Osteoblast (primary cell): ENCODE measurements around the gene CEP112. TPM values are rescaled to one million over a fixed set of nuclear protein-coding genes. Genes with fewer than 3 reads are reported as not detected.

Experiments used
- DNase-seq: peaks from one replicate; pipeline ENCODE4 v3.0.0; 2011; ENCODE audit warnings: low spot score, mixed read lengths; ENCODE audit not compliant: insufficient read length; ENCODE audit errors: missing footprints
- H2AFZ ChIP-seq: 2 replicates; pipeline ENCODE4 v1.6.0; 2011; ENCODE audit warnings: mild to moderate bottlenecking, low read length
- H3K27ac ChIP-seq: 2 replicates; pipeline ENCODE4 v1.5.1; 2011; ENCODE audit warnings: mild to moderate bottlenecking, low read depth, low read length, moderate library complexity
- H3K27me3 ChIP-seq: 2 replicates; pipeline ENCODE4 v1.6.0; 2012; ENCODE audit warnings: mild to moderate bottlenecking, control low read depth, inconsistent platforms, low read length, moderate library complexity; ENCODE audit not compliant: insufficient read depth
- H3K36me3 ChIP-seq: 2 replicates; pipeline ENCODE4 v1.5.1; 2011; ENCODE audit warnings: mild to moderate bottlenecking, low read length, control low read depth, moderate library complexity; ENCODE audit not compliant: insufficient read depth
- H3K4me1 ChIP-seq: 2 replicates; pipeline ENCODE4 v1.5.1; 2011; ENCODE audit warnings: mild to moderate bottlenecking, low read length, control low read depth, moderate library complexity; ENCODE audit not compliant: insufficient read depth
- H3K4me2 ChIP-seq: 2 replicates; pipeline ENCODE4 v1.6.0; 2011; ENCODE audit warnings: mild to moderate bottlenecking, low read length; ENCODE audit not compliant: insufficient read depth
- H3K4me3 ChIP-seq: fragments of 200-600 bp; sonication (generic); 3 replicates; pipeline ENCODE4 v1.5.1; 2012; ENCODE audit warnings: mild to moderate bottlenecking, low read length, inconsistent platforms; ENCODE audit not compliant: insufficient read depth
- H3K79me2 ChIP-seq: 2 replicates; pipeline ENCODE4 v1.6.0; 2012; ENCODE audit warnings: mild to moderate bottlenecking, low read length, control low read depth, inconsistent platforms; ENCODE audit not compliant: insufficient read depth
- H3K9me3 ChIP-seq: 2 replicates; pipeline ENCODE4 v1.5.1; 2011; ENCODE audit warnings: low read depth, low read length, control low read depth
- H4K20me1 ChIP-seq: 2 replicates; pipeline ENCODE4 v1.6.0; 2012; ENCODE audit warnings: mild to moderate bottlenecking, low read length, control low read depth; ENCODE audit not compliant: insufficient read depth
- total RNA-seq: library from RNA; depleted of rRNA; stranded (reverse); fragments of >200 nt; gene quantifications from 2 replicates; pipeline ENCODE4 v1.2.3, GENCODE V29; 2012
- TF ChIP-seq, protein P1 (sequence below): IDR thresholded peaks from 2 replicates; pipeline ENCODE4 v1.5.1; 2011; ENCODE audit warnings: mild to moderate bottlenecking, low read depth, low read length, moderate library complexity; ENCODE audit errors: extremely low read depth

Gene CEP112
- total RNA-seq, 1 donor = 8.3 TPM

GRCh38 chr17:66143657-66144282, 48.2 kb downstream of the CEP112 start:
- H2AFZ ChIP-seq = no peak overlapping the region
- no peak overlapping the region for H3K4me2 ChIP-seq

GRCh38 chr17:66142428-66142827, 49.5 kb downstream of the CEP112 start:
- H3K4me1 ChIP-seq = no peaks in the 10 kb centered on the region
- H3K4me2 ChIP-seq = no peak overlapping the region
- no peaks in the 10 kb centered on the region for H4K20me1 ChIP-seq
- TF ChIP-seq, protein P1, sequence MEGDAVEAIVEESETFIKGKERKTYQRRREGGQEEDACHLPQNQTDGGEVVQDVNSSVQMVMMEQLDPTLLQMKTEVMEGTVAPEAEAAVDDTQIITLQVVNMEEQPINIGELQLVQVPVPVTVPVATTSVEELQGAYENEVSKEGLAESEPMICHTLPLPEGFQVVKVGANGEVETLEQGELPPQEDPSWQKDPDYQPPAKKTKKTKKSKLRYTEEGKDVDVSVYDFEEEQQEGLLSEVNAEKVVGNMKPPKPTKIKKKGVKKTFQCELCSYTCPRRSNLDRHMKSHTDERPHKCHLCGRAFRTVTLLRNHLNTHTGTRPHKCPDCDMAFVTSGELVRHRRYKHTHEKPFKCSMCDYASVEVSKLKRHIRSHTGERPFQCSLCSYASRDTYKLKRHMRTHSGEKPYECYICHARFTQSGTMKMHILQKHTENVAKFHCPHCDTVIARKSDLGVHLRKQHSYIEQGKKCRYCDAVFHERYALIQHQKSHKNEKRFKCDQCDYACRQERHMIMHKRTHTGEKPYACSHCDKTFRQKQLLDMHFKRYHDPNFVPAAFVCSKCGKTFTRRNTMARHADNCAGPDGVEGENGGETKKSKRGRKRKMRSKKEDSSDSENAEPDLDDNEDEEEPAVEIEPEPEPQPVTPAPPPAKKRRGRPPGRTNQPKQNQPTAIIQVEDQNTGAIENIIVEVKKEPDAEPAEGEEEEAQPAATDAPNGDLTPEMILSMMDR = no peak
- no peaks in the 10 kb centered on the region for H3K36me3 ChIP-seq
- no peaks in the 10 kb centered on the region for H3K79me2 ChIP-seq
- H3K27me3 ChIP-seq = no peaks in the 10 kb centered on the region
- DNase-seq = no peak
- H3K9me3 ChIP-seq = no peaks in the 10 kb centered on the region
- H3K27ac ChIP-seq = no peak overlapping the region
- H3K4me3 ChIP-seq = no peak overlapping the region
- H2AFZ ChIP-seq = no peak overlapping the region

More at GRCh38 chr17:66143657-66144282, 48.2 kb downstream of the CEP112 start:
- Histone ChIP-seq H3K4me1 (no peaks in the 10 kb centered on the region), H3K79me2 (no peaks in the 10 kb centered on the region), H3K4me3 (no peak overlapping the region), H4K20me1 (no peaks in the 10 kb centered on the region), H3K9me3 (no peaks in the 10 kb centered on the region), H3K27me3 (no peaks in the 10 kb centered on the region), H3K27ac (no peak overlapping the region), H3K36me3 (no peaks in the 10 kb centered on the region)
- DNase-seq = no peak
- TF ChIP-seq, protein P1 = no peak

GRCh38 chr17:66138120-66138519, 53.8 kb downstream of the CEP112 start:
- no peak for DNase-seq
- TF ChIP-seq, protein P1 = no peak
- Histone ChIP-seq H4K20me1 (no peaks in the 10 kb centered on the region), H3K27ac (no peak overlapping the region), H3K36me3 (no peaks in the 10 kb centered on the region), H3K4me2 (no peak overlapping the region), H2AFZ (no peak overlapping the region), H3K9me3 (no peaks in the 10 kb centered on the region), H3K4me3 (no peak overlapping the region), H3K27me3 (no peaks in the 10 kb centered on the region), H3K79me2 (no peaks in the 10 kb centered on the region), H3K4me1 (no peaks in the 10 kb centered on the region)

GRCh38 chr17:66135896-66136295, 56.0 kb downstream of the CEP112 start:
- Histone ChIP-seq H3K4me1 (no peaks in the 10 kb centered on the region), H2AFZ (no peak overlapping the region), H4K20me1 (no peaks in the 10 kb centered on the region), H3K27me3 (no peaks in the 10 kb centered on the region), H3K79me2 (no peaks in the 10 kb centered on the region), H3K27ac (no peak overlapping the region), H3K4me3 (no peak overlapping the region), H3K4me2 (no peak overlapping the region), H3K36me3 (no peaks in the 10 kb centered on the region), H3K9me3 (no peaks in the 10 kb centered on the region)
- DNase-seq = no peak
- TF ChIP-seq, protein P1 = no peak
